ENCODE results near the gene PHETA1.
"Not testable (repeated sequence)": the region's sequence is repeated elsewhere in the genome, so short reads cannot be mapped to it uniquely, and the experiment has no call there.

DNA sequence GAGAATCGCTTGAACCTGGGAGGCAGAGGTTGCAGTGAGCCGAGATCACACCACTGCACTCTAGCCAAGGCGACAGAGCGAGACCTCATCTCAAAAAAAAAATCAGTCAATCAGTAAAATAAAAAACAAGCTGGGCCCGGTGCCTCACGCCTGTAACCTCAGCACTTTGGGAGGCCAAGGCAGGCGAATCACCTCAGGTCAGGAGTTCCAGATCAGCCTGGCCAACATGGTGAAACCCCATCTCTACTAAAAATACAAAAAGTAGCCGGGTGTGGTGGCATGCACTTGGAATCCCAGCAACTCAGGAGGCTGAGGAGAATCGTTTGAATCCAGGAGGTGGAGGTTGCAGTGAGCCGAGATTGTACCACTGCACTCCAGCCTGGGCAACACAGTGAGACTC is 33.6 kb downstream of the PHETA1 start:
- TF ChIP-seq, protein P1, sequence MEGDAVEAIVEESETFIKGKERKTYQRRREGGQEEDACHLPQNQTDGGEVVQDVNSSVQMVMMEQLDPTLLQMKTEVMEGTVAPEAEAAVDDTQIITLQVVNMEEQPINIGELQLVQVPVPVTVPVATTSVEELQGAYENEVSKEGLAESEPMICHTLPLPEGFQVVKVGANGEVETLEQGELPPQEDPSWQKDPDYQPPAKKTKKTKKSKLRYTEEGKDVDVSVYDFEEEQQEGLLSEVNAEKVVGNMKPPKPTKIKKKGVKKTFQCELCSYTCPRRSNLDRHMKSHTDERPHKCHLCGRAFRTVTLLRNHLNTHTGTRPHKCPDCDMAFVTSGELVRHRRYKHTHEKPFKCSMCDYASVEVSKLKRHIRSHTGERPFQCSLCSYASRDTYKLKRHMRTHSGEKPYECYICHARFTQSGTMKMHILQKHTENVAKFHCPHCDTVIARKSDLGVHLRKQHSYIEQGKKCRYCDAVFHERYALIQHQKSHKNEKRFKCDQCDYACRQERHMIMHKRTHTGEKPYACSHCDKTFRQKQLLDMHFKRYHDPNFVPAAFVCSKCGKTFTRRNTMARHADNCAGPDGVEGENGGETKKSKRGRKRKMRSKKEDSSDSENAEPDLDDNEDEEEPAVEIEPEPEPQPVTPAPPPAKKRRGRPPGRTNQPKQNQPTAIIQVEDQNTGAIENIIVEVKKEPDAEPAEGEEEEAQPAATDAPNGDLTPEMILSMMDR (IDR thresholded peaks at IDR 0.05; ENCODE audit: low read depth, low read length, poor library complexity, severe bottlenecking), result not testable (repeated sequence)
- TF ChIP-seq EZH2phosphoT487 (IDR thresholded peaks at IDR 0.05; ENCODE audit: borderline replicate concordance, low read length), result not testable (repeated sequence)
